ENCODE results near the gene NEUROD2.

Gene NEUROD2

DNA sequence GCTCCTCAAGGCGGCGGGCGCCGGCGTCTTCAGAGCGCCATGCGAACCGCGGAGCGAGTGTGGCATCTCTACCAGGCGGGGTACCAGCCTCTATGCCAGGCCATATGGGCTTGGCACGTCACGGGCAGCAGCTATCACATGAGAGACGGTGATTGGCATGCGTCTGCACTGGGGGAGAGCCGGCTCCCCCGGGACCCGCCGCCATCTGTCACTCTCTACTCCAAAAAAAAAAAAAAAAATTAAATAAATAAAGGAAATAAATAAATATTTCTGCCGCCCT is at the start of gene NEUROD2:
TSS of gene NEUROD2 (minus strand) at position 70 of the 280 bp plus-strand sequence. CDS start 1,321 bp downstream, outside the sequence.
- in situ Hi-C loops (cut with HindIII; ENCODE audit: low sequenced_read_pairs), result no loop called here
- no peak for TF ChIP-seq CTCF (IDR thresholded peaks at IDR 0.05; ENCODE audit: low read depth, low read length, missing control alignments)
- DNase-seq (ENCODE audit: low read depth), result no peak
- H3K4me3 ChIP-seq (ENCODE audit: low read depth, low read length), result no peak within 1 kb of the TSS

GRCh38 chr17:39655105-39655504 is 47.4 kb upstream of the NEUROD2 start:
- in situ Hi-C loops (cut with HindIII; ENCODE audit: low sequenced_read_pairs), result no loop called here
- DNase-seq (ENCODE audit: low read depth), result no peak
- no peak for TF ChIP-seq CTCF (IDR thresholded peaks at IDR 0.05; ENCODE audit: low read depth, low read length, missing control alignments)
- H3K4me3 ChIP-seq (ENCODE audit: low read depth, low read length), result no peak overlapping the region

DNA sequence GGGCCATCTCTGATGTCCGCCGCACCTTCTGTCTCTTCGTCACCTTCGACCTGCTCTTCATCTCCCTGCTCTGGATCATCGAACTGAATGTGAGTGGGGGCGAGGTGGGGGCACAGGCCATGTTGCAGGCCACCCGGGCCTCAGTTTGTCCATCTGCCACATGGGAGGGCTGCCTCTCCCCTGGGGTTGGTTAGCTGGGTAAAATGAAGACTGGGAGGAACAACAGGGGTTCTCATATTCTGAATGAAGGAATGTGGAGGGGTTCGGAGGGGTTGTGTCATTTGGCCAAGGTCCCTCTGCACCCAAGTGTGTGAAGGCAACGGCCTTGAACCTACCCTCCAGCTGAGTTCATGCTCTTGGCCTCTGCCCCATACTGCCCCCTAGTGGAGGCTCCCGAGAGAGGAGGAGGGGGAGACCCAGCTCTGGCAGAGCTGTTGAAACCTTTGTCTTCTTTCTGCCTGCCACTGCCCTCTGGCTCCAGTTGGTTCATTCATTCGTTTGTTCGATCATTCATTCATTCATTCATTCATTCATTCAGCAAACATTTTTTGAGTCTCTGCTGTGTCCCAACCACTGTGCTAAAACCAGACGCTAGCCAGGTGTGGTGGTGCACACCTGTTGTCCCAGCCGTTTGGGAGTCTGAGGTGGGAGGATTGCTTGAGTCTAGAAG is 46.1 kb upstream of the NEUROD2 start:
- in situ Hi-C loops (cut with HindIII; ENCODE audit: low sequenced_read_pairs), result no loop called here
- no peak for DNase-seq (ENCODE audit: low read depth)
- no peak overlapping the region for H3K4me3 ChIP-seq (ENCODE audit: low read depth, low read length)
- peak; percentile 90 for TF ChIP-seq CTCF (IDR thresholded peaks at IDR 0.05; ENCODE audit: low read depth, low read length, missing control alignments)

DNA sequence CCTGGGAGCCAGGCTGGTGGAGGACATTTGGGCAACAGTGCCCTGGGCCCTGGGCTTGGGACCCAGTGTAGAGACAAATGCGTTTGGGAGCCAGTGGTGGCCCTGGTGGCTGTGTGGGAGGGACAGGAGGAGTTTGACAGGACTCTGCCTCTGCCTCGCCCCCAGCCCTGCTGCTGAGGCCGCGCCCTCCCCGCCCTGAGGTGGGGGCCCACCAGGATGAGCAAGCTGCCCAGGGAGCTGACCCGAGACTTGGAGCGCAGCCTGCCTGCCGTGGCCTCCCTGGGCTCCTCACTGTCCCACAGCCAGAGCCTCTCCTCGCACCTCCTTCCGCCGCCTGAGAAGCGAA is 45.6 kb upstream of the NEUROD2 start:
- DNase-seq (ENCODE audit: low read depth), result no peak
- no peak overlapping the region for H3K4me3 ChIP-seq (ENCODE audit: low read depth, low read length)
- no peak for TF ChIP-seq CTCF (IDR thresholded peaks at IDR 0.05; ENCODE audit: low read depth, low read length, missing control alignments)
- in situ Hi-C loops (cut with HindIII; ENCODE audit: low sequenced_read_pairs), result no loop called here

- DNase-seq (ENCODE audit: low read depth), result no peak
- no peak overlapping the region for H3K4me3 ChIP-seq (ENCODE audit: low read depth, low read length)
- in situ Hi-C loops (cut with HindIII; ENCODE audit: low sequenced_read_pairs), result no loop called here
- no peak for TF ChIP-seq CTCF (IDR thresholded peaks at IDR 0.05; ENCODE audit: low read depth, low read length, missing control alignments)
These were observed 45.0 kb upstream of the NEUROD2 start for GRCh38 chr17:39652587-39653315.

DNA sequence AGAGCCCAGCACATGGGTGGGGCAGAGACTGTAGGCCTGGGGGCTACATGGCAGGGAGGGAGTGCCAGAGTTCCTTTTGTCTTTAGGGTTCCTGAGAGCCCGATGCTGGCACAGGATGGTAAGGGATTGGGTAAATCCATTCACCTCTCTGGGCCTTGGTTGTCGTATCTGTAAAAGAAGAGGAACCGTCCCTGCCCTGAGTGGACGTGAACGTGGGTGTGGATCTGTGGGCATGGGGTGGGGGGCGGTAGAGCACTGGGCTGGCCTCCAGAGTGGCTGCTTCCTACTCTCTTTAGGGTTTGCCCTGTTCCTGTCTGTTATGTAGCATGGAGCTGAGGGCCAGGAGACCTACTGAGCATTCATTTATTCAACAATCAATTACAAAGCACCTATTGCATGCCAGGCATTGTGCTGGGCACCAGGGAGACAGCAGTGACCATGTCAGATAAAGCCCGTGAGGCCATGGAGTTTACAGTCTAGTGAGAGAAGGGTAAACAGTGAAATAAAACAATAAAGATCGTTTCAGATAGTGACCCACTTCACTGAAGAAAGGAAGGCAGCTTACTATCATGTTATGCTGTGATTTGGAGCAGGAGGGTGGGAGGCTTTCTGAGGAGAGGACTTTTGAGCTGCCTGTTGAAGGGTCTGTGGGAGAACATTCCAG is 44.3 kb upstream of the NEUROD2 start:
- no peak for DNase-seq (ENCODE audit: low read depth)
- no peak overlapping the region for H3K4me3 ChIP-seq (ENCODE audit: low read depth, low read length)
- in situ Hi-C loops (cut with HindIII; ENCODE audit: low sequenced_read_pairs), result no loop called here
- TF ChIP-seq CTCF (IDR thresholded peaks at IDR 0.05; ENCODE audit: low read depth, low read length, missing control alignments), result no peak

Data from astrocyte of the cerebellum (primary cell).